ENCODE measurements around the gene PRR18.

- TF ChIP-seq, protein P1, sequence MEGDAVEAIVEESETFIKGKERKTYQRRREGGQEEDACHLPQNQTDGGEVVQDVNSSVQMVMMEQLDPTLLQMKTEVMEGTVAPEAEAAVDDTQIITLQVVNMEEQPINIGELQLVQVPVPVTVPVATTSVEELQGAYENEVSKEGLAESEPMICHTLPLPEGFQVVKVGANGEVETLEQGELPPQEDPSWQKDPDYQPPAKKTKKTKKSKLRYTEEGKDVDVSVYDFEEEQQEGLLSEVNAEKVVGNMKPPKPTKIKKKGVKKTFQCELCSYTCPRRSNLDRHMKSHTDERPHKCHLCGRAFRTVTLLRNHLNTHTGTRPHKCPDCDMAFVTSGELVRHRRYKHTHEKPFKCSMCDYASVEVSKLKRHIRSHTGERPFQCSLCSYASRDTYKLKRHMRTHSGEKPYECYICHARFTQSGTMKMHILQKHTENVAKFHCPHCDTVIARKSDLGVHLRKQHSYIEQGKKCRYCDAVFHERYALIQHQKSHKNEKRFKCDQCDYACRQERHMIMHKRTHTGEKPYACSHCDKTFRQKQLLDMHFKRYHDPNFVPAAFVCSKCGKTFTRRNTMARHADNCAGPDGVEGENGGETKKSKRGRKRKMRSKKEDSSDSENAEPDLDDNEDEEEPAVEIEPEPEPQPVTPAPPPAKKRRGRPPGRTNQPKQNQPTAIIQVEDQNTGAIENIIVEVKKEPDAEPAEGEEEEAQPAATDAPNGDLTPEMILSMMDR (IDR thresholded peaks at IDR 0.05; ENCODE audit: low read depth, low read length): no peak
- no peak for TF ChIP-seq POLR2A (IDR thresholded peaks at IDR 0.05; ENCODE audit: extremely low read depth, insufficient read length)
- TF ChIP-seq MAX (IDR thresholded peaks at IDR 0.05; ENCODE audit: low read depth, low read length): no peak
These were observed 37.4 kb downstream of the PRR18 start for GRCh38 chr6:166270706-166271375.

All from NB4 (cell line).